GM10266 (cell line): ENCODE measurements around the gene KLF7.

Experiments used
- DNase-seq: peaks from one replicate; pipeline ENCODE4 v3.0.0; 2012; ENCODE audit errors: extremely low spot score
- CTCF ChIP-seq: IDR thresholded peaks from 2 replicates; pipeline ENCODE4 v1.5.1; 2012; ENCODE audit warnings: mild to moderate bottlenecking, low read depth; ENCODE audit not compliant: control insufficient read depth, insufficient read depth; ENCODE audit errors: missing control alignments

Gene KLF7

DNA sequence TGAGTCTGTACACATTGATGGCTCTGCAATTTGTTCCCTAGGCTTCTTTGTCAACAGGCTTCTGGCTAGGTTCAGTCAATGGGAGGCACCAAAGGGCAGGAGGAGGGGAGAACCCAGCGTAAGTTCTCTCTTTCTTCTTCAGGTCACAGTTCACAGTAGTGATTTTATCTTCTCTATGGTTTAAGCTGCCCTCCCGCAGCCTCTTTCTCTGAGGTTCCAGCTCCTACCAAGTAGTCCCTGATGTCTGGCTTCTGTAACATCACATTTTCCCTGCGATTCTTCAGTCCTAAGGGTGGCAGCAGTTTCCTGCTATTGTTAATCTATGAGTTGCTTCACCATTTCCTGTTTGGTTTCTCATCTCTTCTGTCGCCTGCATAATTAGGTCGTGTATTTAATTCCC, 119.0 kb downstream of the KLF7 start:
- TF ChIP-seq CTCF: peak; percentile 27
- no peak for DNase-seq

GRCh38 chr2:207045531-207045930, 120.2 kb downstream of the KLF7 start:
- no peak for TF ChIP-seq CTCF
- no peak for DNase-seq

DNA sequence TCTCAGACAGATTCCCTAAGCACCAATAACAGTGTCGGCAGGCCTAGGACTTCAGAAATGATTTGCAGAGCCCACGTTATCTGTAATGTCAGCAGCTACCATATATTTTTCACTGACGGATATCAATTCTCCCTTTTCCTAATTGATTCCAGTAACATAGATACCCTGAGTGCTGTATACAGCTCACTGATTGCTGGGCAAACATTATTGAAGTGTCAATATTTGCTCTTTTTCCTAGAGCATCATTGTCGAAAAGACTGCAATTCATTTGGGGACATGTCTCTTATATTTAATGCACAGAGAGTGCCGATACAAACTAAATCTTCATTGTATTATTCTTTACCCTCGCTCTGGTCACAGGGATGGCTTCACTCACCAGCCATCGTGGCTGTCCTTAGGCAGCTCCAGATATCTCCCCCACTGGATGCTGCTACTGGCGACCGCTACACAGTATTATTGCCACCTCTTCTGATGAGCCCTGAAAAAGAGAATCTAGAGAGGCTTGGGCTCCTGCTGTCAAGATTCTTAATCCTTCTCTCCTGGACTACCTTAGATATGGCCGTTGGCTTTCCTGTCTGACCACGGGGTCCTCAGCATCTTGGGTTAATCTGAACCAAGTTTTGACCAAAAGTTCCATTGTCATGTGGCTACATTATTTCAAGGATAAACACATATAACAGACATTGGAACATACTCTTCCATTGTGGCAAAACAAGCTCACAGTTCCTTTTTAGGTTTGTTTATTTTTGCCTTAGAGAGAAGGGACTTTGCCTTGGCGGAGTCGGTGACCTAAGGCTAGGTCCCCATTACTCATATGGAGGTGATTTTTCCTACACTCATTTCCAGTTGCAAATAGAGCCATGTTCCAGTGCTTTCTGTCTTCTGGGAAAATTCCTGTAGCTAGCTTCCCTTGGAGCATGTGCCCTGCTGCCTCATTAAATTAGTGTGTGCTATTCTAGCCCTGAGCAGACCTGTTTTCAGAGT, 121.1 kb downstream of the KLF7 start:
- no peak for DNase-seq
- no peak for TF ChIP-seq CTCF

- no peak for TF ChIP-seq CTCF
- no peak for DNase-seq
These were observed 122.9 kb downstream of the KLF7 start for GRCh38 chr2:207042841-207043240.

DNA sequence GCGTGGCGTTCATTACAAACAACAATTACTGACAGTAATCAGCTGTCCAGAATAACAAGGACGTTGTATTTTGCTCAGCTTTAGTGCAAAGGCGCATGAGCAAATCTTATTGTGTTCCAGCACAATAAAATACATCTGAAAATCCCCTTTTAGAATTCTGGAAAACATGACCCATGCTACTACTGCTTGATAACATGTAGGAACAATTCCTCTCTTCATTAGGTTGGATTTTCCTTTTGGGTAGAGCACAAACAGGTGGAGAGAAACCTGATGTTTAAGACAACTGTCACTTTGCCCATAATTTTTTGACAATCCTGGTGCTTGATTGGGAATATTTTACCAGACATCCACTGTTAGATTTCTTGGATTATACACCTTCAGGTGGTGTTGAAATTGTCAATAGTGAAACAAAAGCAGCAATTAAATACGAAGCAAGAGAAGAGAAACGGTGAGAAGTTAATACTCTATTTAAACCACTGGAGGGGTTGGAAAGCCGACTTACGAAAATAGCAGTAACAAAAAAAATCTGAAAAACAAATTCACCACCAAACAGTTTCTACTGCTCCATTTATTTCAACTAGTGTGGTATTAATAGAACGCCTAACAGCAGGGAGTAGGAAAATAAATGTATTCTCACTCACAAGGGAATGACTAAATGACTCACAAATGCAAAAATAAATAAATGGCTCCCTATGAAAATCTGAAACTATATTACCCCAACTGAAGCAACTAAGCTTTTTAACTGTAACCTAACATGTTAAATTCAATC, 123.8 kb downstream of the KLF7 start:
- TF ChIP-seq CTCF: no peak
- DNase-seq: no peak

GRCh38 chr2:207041279-207041678, 124.5 kb downstream of the KLF7 start:
- TF ChIP-seq CTCF: no peak
- no peak for DNase-seq
